SK-N-SH treated with all-trans-retinoic acid at 6 μM for 48 hours (cell line): ENCODE results near the gene KDM4C.
"Not testable (repeated sequence)": the region's sequence is repeated elsewhere in the genome, so short reads cannot be mapped to it uniquely, and the experiment has no call there.

ENCODE experiments used
- ATAC-seq: fragments of 200-7000 bp; cut with Tn5 transposase; 3 replicates; pipeline ENCODE4 v1.9.1; 2020; ENCODE audit warnings: mild to moderate bottlenecking, moderate library complexity
- ARNTL ChIP-seq: fragments of 450-650 bp; formaldehyde crosslinking; IDR thresholded peaks from 2 replicates; pipeline ENCODE4 v1.5.0; 2020; ENCODE audit warnings: low read depth, mild to moderate bottlenecking, moderate library complexity, borderline replicate concordance
- BACH2 ChIP-seq: fragments of 250-450 bp; sonication (Bioruptor Pico); IDR thresholded peaks from 2 replicates; pipeline ENCODE4 v1.9.0; 2021; ENCODE audit warnings: mild to moderate bottlenecking, borderline replicate concordance
- CSDC2 ChIP-seq: fragments of 250-450 bp; sonication (Bioruptor Pico); IDR thresholded peaks from 2 replicates; pipeline ENCODE4 v1.5.0; 2020; ENCODE audit warnings: mild to moderate bottlenecking, moderate library complexity
- ESRRG ChIP-seq: fragments of 250-450 bp; sonication (Bioruptor Pico); IDR thresholded peaks from 2 replicates; pipeline ENCODE4 v1.6.1; 2021; ENCODE audit warnings: mild to moderate bottlenecking
- GLIS3 ChIP-seq: fragments of 250-450 bp; sonication (Bioruptor Pico); IDR thresholded peaks from 2 replicates; pipeline ENCODE4 v1.5.0; 2020; ENCODE audit warnings: mild to moderate bottlenecking, moderate library complexity
- ISL1 ChIP-seq: fragments of 250-450 bp; sonication (Bioruptor Pico); IDR thresholded peaks from 2 replicates; pipeline ENCODE4 v2.1.2; 2022; ENCODE audit warnings: mild to moderate bottlenecking, moderate library complexity
- OSR1 ChIP-seq: fragments of 250-450 bp; sonication (Bioruptor Pico); IDR thresholded peaks from 2 replicates; pipeline ENCODE4 v1.8.0; 2022; ENCODE audit warnings: moderate library complexity, mild to moderate bottlenecking, inconsistent platforms
- PPARA ChIP-seq: fragments of 250-450 bp; sonication (Bioruptor Pico); IDR thresholded peaks from 2 replicates; pipeline ENCODE4 v1.5.0; 2020; ENCODE audit warnings: mild to moderate bottlenecking, borderline replicate concordance
- RARB ChIP-seq: fragments of 250-450 bp; sonication (Bioruptor Pico); IDR thresholded peaks from 2 replicates; pipeline ENCODE4 v1.8.0; 2021; ENCODE audit warnings: mild to moderate bottlenecking, moderate library complexity
- SNAI2 ChIP-seq: fragments of 250-450 bp; sonication (Bioruptor Pico); IDR thresholded peaks from 2 replicates; pipeline ENCODE4 v1.5.0; 2020; ENCODE audit warnings: mild to moderate bottlenecking, moderate library complexity
- TOX ChIP-seq: fragments of 250-450 bp; sonication (Bioruptor Pico); IDR thresholded peaks from 2 replicates; pipeline ENCODE4 v1.8.0; 2021; ENCODE audit warnings: mild to moderate bottlenecking, moderate library complexity, borderline replicate concordance
- ZC3H10 ChIP-seq: fragments of 250-450 bp; sonication (Bioruptor Pico); IDR thresholded peaks from 2 replicates; pipeline ENCODE4 v1.5.1; 2021; ENCODE audit warnings: mild to moderate bottlenecking, moderate library complexity
- ZFP3 ChIP-seq: fragments of 250-450 bp; sonication (Bioruptor Pico); IDR thresholded peaks from 2 replicates; pipeline ENCODE4 v1.5.0; 2020; ENCODE audit warnings: mild to moderate bottlenecking, moderate library complexity
- ZFP30 ChIP-seq: fragments of 450-650 bp; formaldehyde crosslinking; IDR thresholded peaks from 2 replicates; pipeline ENCODE4 v1.5.0; 2022; ENCODE audit warnings: mild to moderate bottlenecking, moderate library complexity
- ZNF565 ChIP-seq: fragments of 450-650 bp; formaldehyde crosslinking; conservative IDR thresholded peaks from 2 replicates; pipeline ENCODE4 v1.5.0; 2020; ENCODE audit warnings: low read depth, mild to moderate bottlenecking, moderate library complexity
- ZNF70 ChIP-seq: fragments of 450-650 bp; formaldehyde crosslinking; IDR thresholded peaks from 2 replicates; pipeline ENCODE4 v1.5.0; 2020; ENCODE audit warnings: mild to moderate bottlenecking, moderate library complexity
- ZNF8 ChIP-seq: fragments of 450-650 bp; formaldehyde crosslinking; IDR thresholded peaks from 2 replicates; pipeline ENCODE4 v1.5.0; 2020; ENCODE audit warnings: mild to moderate bottlenecking, moderate library complexity
- TF ChIP-seq, protein P1 (sequence below): fragments of 250-450 bp; sonication (Bioruptor Pico); IDR thresholded peaks from 2 replicates; pipeline ENCODE4 v1.8.0; 2021; ENCODE audit warnings: low read depth, mild to moderate bottlenecking, moderate library complexity, borderline replicate concordance
- TF ChIP-seq, protein P2 (sequence below): fragments of 250-450 bp; sonication (Bioruptor Pico); IDR thresholded peaks from 2 replicates; pipeline ENCODE4 v1.5.1; 2020; ENCODE audit warnings: low read depth, mild to moderate bottlenecking, moderate library complexity

Gene KDM4C

DNA sequence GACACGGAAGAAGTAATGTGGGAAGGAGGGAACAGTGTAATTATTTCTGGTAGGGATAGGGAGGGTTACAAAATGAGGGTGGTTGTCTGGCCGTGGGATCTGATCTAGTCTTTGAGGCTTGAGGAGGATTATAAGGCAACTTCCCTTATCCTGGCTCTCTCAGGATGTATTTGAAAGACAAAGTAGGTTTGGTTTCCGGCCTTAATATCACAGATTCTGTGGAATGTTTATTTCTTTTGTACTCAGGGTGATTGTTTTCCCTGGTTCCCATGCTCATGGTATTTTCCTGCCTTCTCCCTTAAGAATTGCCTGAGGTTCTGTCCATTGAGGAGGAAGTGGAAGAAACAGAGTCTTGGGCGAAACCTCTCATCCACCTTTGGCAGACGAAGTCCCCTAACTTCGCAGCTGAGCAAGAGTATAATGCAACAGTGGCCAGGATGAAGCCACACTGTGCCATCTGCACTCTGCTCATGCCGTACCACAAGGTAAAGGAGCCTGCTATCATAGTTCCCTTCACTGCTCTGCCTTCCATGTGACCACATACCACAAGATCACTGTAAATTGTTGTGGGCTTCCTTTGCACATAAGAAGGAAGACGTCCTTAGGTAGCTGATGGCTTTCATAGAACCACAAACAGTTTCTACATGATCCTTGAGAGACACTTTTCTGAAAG lies 253.8 kb downstream of the KDM4C start:
- ATAC-seq: no peak
- TF ChIP-seq TOX (CRISPR knock-in tag): no peak

DNA sequence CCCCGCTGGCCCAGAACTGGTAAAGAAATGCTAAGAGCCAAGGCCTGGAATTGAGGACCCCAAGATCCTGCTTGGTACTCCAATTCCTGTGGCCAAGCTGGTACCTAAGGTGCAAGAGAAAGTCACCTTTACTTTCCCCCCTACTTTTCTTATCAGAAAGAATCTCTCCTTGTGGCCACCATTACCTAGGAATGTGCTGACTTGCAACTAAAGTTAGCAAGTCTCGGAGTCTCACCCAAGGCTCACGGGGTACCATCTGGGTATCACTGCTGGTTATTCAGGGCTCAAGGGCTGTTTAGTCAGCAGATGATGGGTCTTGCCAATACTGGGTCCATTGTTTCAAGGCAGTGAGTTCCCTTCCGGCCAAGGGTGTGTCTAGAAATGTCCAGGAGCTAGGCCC lies 270.2 kb downstream of the KDM4C start:
- ATAC-seq: no peak
- TF ChIP-seq ARNTL (no peak), ISL1 (CRISPR knock-in tag) (no peak), PPARA (no peak), ZFP3 (CRISPR knock-in tag) (no peak), SNAI2 (no peak), ESRRG (CRISPR knock-in tag) (no peak), OSR1 (CRISPR knock-in tag) (no peak), CSDC2 (CRISPR knock-in tag) (no peak), ZNF8 (CRISPR knock-in tag) (no peak), ZFP30 (CRISPR knock-in tag) (no peak)
- TF ChIP-seq, protein P1, sequence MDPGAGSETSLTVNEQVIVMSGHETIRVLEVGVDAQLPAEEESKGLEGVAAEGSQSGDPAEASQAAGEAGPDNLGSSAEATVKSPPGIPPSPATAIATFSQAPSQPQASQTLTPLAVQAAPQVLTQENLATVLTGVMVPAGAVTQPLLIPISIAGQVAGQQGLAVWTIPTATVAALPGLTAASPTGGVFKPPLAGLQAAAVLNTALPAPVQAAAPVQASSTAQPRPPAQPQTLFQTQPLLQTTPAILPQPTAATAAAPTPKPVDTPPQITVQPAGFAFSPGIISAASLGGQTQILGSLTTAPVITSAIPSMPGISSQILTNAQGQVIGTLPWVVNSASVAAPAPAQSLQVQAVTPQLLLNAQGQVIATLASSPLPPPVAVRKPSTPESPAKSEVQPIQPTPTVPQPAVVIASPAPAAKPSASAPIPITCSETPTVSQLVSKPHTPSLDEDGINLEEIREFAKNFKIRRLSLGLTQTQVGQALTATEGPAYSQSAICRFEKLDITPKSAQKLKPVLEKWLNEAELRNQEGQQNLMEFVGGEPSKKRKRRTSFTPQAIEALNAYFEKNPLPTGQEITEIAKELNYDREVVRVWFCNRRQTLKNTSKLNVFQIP (CRISPR knock-in tag): no peak
- TF ChIP-seq, protein P2, sequence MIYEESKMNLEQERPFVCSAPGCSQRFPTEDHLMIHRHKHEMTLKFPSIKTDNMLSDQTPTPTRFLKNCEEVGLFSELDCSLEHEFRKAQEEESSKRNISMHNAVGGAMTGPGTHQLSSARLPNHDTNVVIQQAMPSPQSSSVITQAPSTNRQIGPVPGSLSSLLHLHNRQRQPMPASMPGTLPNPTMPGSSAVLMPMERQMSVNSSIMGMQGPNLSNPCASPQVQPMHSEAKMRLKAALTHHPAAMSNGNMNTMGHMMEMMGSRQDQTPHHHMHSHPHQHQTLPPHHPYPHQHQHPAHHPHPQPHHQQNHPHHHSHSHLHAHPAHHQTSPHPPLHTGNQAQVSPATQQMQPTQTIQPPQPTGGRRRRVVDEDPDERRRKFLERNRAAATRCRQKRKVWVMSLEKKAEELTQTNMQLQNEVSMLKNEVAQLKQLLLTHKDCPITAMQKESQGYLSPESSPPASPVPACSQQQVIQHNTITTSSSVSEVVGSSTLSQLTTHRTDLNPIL (CRISPR knock-in tag): no peak

DNA sequence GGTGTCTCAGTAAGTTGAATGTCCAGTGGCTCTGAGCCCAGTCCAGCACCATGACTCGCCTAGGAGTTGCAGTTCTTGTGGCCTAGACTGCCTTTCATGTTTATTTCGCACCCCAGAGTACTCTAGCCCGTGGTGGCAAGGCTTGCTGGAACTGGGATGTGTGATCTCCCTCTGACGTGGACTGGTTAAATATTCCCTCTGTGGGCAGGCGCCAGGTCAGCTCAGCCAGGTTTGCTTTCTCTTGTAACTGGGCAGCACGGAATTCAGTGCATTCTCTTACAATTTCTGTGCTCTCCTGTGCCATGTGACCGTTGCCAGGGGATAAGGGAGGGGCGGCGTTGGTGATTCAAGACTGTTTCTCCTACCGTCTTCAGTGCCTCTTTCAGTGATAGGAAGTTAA lies 270.8 kb downstream of the KDM4C start:
- TF ChIP-seq ZFP3 (CRISPR knock-in tag): no peak
- TF ChIP-seq, protein P2 (CRISPR knock-in tag): no peak
- TF ChIP-seq RARB: no peak
- no peak for TF ChIP-seq ZNF70
- TF ChIP-seq ZNF8 (CRISPR knock-in tag): no peak
- TF ChIP-seq ZNF565 (CRISPR knock-in tag): no peak
- TF ChIP-seq, all 23 proteins: peak for 0
- no peak for ATAC-seq

DNA sequence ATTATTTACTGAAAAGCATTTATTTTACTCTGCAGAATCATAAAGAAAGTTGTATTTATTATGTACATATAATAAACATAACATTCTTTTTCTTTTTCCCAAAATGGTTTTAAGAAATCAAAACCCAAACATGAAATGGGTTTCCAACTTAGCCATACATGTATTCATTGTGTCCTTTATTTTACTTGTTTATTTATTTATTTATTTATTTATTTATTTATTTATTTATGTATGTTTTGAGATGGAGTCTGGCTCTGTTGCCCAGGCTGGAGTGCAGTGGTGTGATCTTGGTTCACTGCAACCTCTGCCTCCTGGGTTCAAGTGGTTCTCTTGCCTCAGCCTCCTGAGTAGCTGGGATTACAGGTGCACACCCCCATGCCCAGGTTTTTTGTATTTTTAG lies 273.2 kb downstream of the KDM4C start:
- ATAC-seq: not testable (repeated sequence)

DNA sequence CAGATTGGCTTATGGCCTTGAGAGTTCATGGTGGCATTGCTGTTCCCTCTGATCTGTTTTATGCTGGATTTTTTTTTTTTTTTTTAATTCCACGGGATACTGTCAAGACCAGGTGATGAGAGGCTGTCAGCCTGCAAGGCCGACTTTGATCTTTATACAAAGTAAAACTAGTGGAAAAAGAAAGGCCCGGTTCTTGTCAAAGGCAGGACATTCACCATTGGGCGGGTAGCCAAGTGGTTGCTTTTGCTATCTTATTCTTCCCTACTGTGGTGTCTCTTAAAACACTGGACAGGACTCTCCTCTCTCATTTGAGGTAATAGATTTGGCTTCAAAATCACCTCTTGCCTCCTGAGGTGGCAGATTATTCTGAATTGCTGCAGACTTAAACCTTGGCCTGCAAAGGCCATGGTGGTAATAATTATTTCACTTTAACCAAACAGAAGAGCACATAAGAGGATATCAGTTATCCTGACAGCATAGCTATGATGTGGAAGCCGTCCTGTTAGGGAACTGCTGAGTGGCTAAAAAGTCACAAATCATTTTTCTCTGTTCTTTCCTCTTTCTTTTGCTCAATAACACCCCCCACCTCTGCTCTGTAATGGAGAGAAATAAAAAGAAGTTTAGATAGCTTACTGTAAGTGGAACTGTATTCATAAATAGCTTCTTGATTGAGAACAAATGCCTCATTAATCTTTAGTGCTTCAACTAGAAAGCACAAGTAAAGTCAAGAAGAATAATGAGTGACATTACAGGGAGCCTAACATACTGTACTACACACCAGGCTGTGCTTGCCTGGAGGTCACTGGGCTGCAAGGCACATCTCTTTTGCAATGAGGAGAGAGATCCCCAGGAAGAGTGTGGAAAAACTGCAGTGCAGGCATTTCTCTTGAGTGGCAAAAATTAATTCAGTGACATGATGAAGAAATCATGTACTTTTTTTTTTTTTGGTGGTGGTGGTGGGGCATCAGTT lies 275.6 kb downstream of the KDM4C start:
- TF ChIP-seq BACH2 (no peak), ZNF8 (CRISPR knock-in tag) (no peak), ZNF565 (CRISPR knock-in tag) (no peak), CSDC2 (CRISPR knock-in tag) (no peak), ESRRG (CRISPR knock-in tag) (no peak), GLIS3 (no peak), PPARA (no peak), SNAI2 (no peak), ISL1 (CRISPR knock-in tag) (no peak), ZC3H10 (no peak)
- TF ChIP-seq, protein P1 (CRISPR knock-in tag): no peak
- TF ChIP-seq, protein P2 (CRISPR knock-in tag): no peak
- TF ChIP-seq, all 23 proteins: peak for 0
- ATAC-seq: no peak
